Psoas muscle (tissue), 8 donors: ENCODE measurements around the gene CHST15. TPM values are rescaled to one million over a fixed set of nuclear protein-coding genes. Genes with fewer than 3 reads are reported as not detected.
A peak's percentile ranks its signal among the peaks of the same experiment; 100 is the strongest.

Experiments
- ATAC-seq, 4 donors: fragments of 200-7000 bp; cut with Tn5 transposase; one replicate each; pipeline ENCODE4 v1.9.1; 2020; ENCODE audit warnings: moderate library complexity in 3 of 4, mild to moderate bottlenecking in 2 of 4
- DNase-seq, 2 donors: peaks; one replicate each; pipeline ENCODE4 v3.0.0-alpha.2; 2020
- H3K27ac ChIP-seq: fragments of 200-600 bp; one replicate; pipeline ENCODE4 v1.8.0; 2022
- H3K27me3 ChIP-seq, 3 donors: fragments of 200-600 bp in 1 of 3; one replicate each; pipeline versions ENCODE4 v1.6.1 to v1.8.0; 2013 to 2022; ENCODE audit warnings: low read length in 2 of 3, mild to moderate bottlenecking in 2 of 3, moderate library complexity in 1 of 3; ENCODE audit not compliant: insufficient read depth in 3 of 3
- H3K36me3 ChIP-seq, 2 donors: fragments of 200-600 bp in 1 of 2; one replicate each; pipeline versions ENCODE4 v1.6.1 to v1.8.0; 2013 to 2022; ENCODE audit warnings: low read depth in 1 of 2, mild to moderate bottlenecking in 1 of 2, moderate library complexity in 1 of 2; ENCODE audit not compliant: insufficient read depth in 1 of 2
- H3K4me1 ChIP-seq: fragments of 200-600 bp; one replicate; pipeline ENCODE4 v1.8.0; 2022
- H3K4me3 ChIP-seq: fragments of 200-600 bp; one replicate; pipeline ENCODE4 v1.8.0; 2022; ENCODE audit warnings: mild to moderate bottlenecking
- H3K9me3 ChIP-seq: fragments of 200-600 bp; one replicate; pipeline ENCODE4 v1.8.0; 2022
- CTCF ChIP-seq: fragments of 200-600 bp; IDR thresholded peaks from one replicate; pipeline ENCODE4 v1.8.0; 2022; ENCODE audit warnings: antibody characterized with exemption
- WGBS, 3 donors: extraction: QIAGEN DNeasy Blood & Tissue Kit; methylation state at CpG; one replicate each; pipeline versions ENCODE4 v1.1.6 to v1.1.7; 2013; 5-methylcytosine and 5-hydroxymethylcytosine counted together
- intact Hi-C, 2 donors: fragments of 100-400 bp; cut with DNase I; formaldehyde crosslinking; loops; one replicate each; pipeline versions ENCODE4 v1.11.0 to v1.14.2; 2022
- polyA plus RNA-seq, 3 donors: library from polyadenylated mRNA; stranded (reverse); fragments of 200-250 nt; gene quantifications; one replicate each; pipeline ENCODE4 v1.2.3, GENCODE V29; 2013
- total RNA-seq, 4 donors: library from RNA; stranded (reverse); fragmentation: NEBNext Ultra II Directional in 2 of 4; extraction: Animal tissue kit (Norgen Biotek cat#: 25700) in 2 of 4; gene quantifications; one replicate each; pipeline versions ENCODE4 v1.2.1 to v1.2.4, GENCODE V29; 2021 to 2023
- donor health status: healthy with polysubstance abuse.
- donor health status: DM: no; HTN: no; CAD: no; lungs with moderate emphysema.
- donor health status: Bipolar disorder and iron deficiency.
- donor health status: healthy.
- donor health status: DM: yes; HTN: yes; CAD: no.
- donor health status: DM: no; HTN: no; CAD: no.
- donor health status: DM: no; HTN: no; CAD: no.
- donor health status: DM: yes; HTN: yes; CAD: no.

The CHST15 gene
- total and polyA plus RNA-seq, 7 donors, result 3.6 to 39.2 (median 10.4) TPM

GRCh38 chr10:124010024-124010423 lies 83.4 kb downstream of the CHST15 start:
- WGBS, 3 donors, result 93 to 97% (median 95%) methylated on average over 20 of the region's 20 CpGs
- H3K4me1 ChIP-seq, result no peaks in the 10 kb centered on the region
- no peak for DNase-seq
- H3K27me3 ChIP-seq, result no peaks in the 10 kb centered on the region
- TF ChIP-seq CTCF, result no peak
- peaks cover 0 to 43% of the 10 kb centered on the region in 2 donors for H3K36me3 ChIP-seq
- H3K27ac ChIP-seq, result no peak overlapping the region
- no peaks in the 10 kb centered on the region for H3K9me3 ChIP-seq
- no peak overlapping the region for H3K4me3 ChIP-seq
- intact Hi-C loops, result no loop called here
- ATAC-seq, result no peak

- Histone ChIP-seq H3K4me1 (no peaks in the 10 kb centered on the region), H3K27me3 (no peaks in the 10 kb centered on the region), H3K27ac (no peak overlapping the region), H3K36me3 (peaks cover 0 to 43% of the 10 kb centered on the region in 2 donors), H3K9me3 (no peaks in the 10 kb centered on the region), H3K4me3 (no peak overlapping the region)
- intact Hi-C loops, result no loop called here
- 86 to 90% (median 86%) methylated on average over 16 of the region's 16 CpGs for WGBS, 3 donors
- DNase-seq (peak in 1 of 2 donors; percentile 44), ATAC-seq (no peak)
- no peak for TF ChIP-seq CTCF
These were observed 84.0 kb downstream of the CHST15 start for GRCh38 chr10:124009231-124010015.

GRCh38 chr10:124008681-124009080 lies 84.7 kb downstream of the CHST15 start:
- DNase-seq (no peak), ATAC-seq (no peak)
- intact Hi-C loops, result no loop called here
- Histone ChIP-seq H3K4me3 (no peak overlapping the region), H3K27ac (no peak overlapping the region), H3K9me3 (no peaks in the 10 kb centered on the region), H3K4me1 (no peaks in the 10 kb centered on the region), H3K27me3 (no peaks in the 10 kb centered on the region), H3K36me3 (peaks cover 0 to 43% of the 10 kb centered on the region in 2 donors)
- TF ChIP-seq CTCF, result no peak
- 65 to 79% (median 70%) methylated on average over 10 of the region's 10 CpGs for WGBS, 3 donors

- intact Hi-C loops, result no loop called here
- no peak overlapping the region for H3K4me3 ChIP-seq
- DNase-seq (peak in 1 of 2 donors; percentile 39), ATAC-seq (no peak)
- WGBS, 3 donors, result 78 to 87% (median 82%) methylated on average over 14 of the region's 14 CpGs
- no peak overlapping the region for H3K27ac ChIP-seq
- no peaks in the 10 kb centered on the region for H3K27me3 ChIP-seq
- no peaks in the 10 kb centered on the region for H3K9me3 ChIP-seq
- no peak for TF ChIP-seq CTCF
- no peaks in the 10 kb centered on the region for H3K4me1 ChIP-seq
- peaks cover 0 to 43% of the 10 kb centered on the region in 2 donors for H3K36me3 ChIP-seq
These were observed 85.2 kb downstream of the CHST15 start for GRCh38 chr10:124008187-124008586.

GRCh38 chr10:124007773-124008145 lies 85.6 kb downstream of the CHST15 start:
- ATAC-seq (no peak), DNase-seq (no peak)
- TF ChIP-seq CTCF, result no peak
- intact Hi-C loops, result no loop called here
- Histone ChIP-seq H3K4me3 (no peak overlapping the region), H3K4me1 (no peaks in the 10 kb centered on the region), H3K9me3 (no peaks in the 10 kb centered on the region), H3K36me3 (peaks cover 0 to 43% of the 10 kb centered on the region in 2 donors), H3K27ac (no peak overlapping the region), H3K27me3 (no peaks in the 10 kb centered on the region)
- WGBS, 3 donors, result 91 to 93% (median 91%) methylated on average over 8 of the region's 8 CpGs
